GM18951 (cell line): ENCODE results near the gene RFPL2.

ENCODE experiments used
- POLR2A ChIP-seq: IDR thresholded peaks from 4 replicates; pipeline ENCODE4 v1.6.1; 2011; ENCODE audit warnings: mild to moderate bottlenecking; ENCODE audit not compliant: insufficient read length, insufficient read depth; ENCODE audit errors: extremely low read depth
- in situ Hi-C: fragments of 300-500 bp; cut with MboI; formaldehyde crosslinking; loops from one replicate; pipeline ENCODE4 v1.12.0; 2022; ENCODE audit warnings: low sequenced_read_pairs, mixed read lengths, inconsistent platforms; ENCODE audit not compliant: unreplicated experiment

Gene RFPL2

DNA sequence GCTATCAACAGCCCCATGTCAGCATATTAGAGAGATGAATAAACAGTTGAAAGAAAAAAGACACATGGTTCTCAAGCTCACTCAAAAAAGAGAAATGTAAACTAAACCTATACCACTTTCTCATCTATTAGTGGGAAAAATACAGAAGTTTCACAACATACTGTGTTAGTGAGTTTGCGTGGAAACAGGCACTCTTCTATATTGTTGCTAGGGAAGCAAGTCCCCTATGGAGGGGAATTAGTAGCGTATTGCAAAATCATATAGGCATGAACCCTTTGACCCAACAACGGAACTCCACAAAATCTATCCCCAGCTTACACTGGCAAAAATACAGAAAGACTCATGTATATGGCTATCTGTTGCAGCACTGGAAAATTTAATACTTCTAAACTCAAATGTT is 14.2 kb upstream of the RFPL2 start:
- in situ Hi-C loops, result no loop called here
- TF ChIP-seq POLR2A, result no peak

DNA sequence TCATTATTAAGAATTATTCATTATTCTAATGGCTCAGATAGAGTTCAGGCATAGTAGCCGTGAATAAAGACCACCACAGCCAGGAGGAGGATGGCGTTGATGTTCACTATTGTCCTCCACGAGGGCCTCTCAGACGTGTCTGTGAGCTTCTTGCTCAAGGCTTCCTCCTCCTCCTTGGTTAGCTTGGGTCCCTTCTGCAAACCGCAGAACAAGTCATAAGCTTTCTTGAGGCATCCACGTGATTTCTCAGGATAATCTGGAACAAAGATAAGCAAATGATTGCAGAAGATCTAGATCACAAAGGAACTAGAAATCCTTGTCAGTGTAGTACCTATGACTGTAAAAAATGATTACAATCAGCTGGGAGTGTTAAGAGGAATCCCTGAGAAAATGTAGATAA is 13.6 kb upstream of the RFPL2 start:
- in situ Hi-C loops, result no loop called here
- TF ChIP-seq POLR2A, result no peak

DNA sequence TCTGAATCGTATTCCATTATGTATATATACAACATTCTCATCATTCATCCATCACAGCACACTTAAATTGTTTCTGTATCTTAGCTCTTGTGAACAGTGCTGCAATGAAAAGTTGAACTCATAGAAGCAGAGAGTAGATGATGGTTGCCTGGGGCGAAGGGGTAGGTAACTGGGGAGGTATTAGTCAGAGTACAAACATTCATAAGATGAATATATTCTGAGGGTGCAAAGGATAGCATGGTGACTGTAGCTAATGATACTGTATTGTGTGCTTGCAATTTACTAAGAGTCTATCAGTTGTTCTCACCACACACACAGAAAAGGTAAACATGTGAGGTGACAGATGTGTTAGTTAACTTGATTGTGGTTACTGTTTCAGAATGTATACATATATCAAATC is 12.6 kb upstream of the RFPL2 start:
- TF ChIP-seq POLR2A, result no peak
- in situ Hi-C loops, result no loop called here

DNA sequence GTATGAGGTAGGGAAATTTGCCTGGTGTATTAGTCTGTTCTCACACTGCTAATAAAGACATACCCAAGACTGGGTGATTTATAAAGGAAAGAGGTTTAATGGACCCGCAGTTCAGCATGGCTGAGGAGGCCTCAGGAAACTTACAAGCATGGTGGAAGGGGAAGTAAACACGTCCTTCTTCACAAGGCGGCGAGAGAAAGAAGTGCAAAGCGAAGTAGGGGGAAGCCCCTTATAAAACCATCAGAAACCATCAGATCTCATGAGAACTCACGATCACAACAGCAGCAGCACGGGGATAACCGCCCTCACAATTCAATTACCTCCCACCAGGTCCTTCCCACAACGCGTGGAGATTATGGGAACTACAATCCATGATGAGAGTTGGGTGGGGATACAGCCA is 12.0 kb upstream of the RFPL2 start:
- in situ Hi-C loops, result no loop called here
- TF ChIP-seq POLR2A, result no peak

DNA sequence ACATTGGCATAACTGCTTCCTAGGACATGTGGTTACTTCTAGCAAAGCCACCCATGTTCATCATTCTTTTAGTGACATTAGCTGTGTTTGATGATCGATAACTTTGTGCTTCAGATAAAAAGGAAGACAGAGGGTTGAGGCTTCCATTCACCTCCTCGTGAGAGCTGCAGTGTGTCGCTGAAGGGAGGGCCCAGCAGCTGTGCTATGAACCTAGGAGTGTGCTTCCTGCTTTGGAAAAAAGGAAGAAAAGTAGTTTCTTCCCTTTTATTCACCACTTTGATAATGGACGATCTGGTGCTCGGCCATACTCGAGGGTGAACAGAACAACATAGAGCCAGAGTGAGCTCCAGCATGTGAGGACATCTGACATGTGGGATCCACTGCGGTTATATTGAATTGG is 6.1 kb upstream of the RFPL2 start:
- in situ Hi-C loops, result no loop called here
- no peak for TF ChIP-seq POLR2A

DNA sequence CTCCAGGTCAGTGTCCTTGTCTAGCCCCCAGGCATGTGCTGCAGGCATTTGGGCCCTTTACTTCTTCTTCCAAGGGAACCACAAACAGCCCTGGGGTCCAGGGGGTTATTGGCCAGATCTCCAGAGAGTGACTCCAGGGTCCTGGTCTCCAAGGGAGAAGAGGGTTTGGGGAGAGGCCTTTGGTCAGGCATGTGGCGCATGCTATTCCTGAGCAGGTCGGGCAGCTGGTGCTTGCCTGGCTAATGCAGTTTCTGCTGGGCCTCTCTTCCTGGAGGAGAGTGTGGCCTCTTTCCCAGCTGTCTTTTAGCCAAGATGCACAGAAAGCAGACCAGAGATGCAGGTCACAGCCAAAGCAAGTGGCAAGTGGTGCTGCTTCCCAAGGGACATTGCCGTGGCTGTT is 3.8 kb upstream of the RFPL2 start:
- in situ Hi-C loops, result no loop called here
- no peak for TF ChIP-seq POLR2A

DNA sequence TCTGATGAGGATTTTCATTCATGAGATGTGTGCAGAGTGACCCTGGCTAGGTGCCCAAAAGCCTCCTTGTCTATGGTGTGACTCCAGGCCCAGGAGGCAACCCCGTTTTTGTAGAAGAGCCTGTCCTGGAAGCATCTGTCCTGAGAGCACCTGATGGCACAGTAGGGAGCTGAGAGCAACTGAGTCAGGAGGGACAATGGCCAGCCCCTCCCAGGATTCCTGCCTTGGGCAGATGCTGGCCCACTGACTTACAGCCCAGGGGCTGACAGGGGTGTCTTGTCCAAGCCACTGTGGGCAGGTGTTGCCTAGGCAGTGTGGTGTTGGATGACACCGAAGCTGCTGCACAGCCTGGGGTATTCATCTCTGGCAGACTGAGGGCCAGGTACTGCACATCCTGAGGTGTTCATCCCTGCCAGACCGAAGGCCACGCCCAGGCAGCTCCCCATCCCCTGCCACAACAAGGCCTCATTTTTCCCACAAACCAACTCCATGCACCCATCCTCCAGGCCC is 3.2 kb upstream of the RFPL2 start:
- in situ Hi-C loops, result no loop called here
- no peak for TF ChIP-seq POLR2A

DNA sequence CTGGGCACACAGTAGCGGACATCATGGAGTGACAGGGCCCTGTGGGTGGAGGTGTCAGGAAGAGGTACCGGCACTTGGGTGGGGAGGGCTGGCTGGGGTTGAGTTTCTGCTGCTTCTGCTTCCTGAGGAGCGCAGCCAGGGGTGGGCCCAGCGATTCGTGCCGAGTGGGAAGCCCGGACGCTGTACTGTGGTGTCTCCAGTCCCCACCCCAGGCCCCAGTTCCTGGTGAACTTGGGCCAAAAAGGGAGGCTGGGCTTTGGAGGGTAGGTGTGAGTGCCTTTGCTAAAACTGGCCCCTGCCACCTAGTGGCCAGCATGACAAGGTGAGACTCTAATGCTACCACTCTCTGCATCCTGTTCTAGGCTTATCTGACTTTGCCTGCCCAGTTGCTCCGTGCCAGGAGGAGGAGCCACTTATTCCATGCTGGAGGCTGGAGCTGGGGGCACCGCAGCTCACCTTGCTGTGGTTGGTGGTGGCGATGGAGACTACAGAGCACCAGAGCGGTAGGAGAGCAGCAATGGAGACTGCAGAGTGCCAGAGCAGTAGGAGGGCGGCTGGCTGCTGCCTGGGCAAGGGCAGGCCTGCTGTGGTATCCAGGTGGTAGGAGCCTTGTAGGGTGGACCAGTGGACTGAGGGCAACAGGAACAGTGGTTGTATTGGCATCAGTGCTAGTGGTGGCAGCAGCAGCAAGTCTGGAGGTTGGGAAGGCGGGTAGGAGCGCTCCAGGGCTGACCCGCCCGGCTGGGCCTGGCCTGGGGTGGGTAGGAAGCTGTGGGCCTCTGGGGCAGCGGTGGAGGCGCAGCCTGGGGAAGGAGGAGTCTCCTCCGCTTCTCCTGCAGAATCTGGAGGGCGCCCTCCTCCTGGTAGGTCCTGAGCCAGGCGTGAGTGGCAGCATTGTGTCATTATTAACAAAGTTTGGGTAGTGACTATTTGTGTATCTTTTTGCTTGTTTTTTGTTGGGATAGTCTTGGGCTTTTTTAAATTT is 2.2 kb upstream of the RFPL2 start:
- no peak for TF ChIP-seq POLR2A
- in situ Hi-C loops, result no loop called here

DNA sequence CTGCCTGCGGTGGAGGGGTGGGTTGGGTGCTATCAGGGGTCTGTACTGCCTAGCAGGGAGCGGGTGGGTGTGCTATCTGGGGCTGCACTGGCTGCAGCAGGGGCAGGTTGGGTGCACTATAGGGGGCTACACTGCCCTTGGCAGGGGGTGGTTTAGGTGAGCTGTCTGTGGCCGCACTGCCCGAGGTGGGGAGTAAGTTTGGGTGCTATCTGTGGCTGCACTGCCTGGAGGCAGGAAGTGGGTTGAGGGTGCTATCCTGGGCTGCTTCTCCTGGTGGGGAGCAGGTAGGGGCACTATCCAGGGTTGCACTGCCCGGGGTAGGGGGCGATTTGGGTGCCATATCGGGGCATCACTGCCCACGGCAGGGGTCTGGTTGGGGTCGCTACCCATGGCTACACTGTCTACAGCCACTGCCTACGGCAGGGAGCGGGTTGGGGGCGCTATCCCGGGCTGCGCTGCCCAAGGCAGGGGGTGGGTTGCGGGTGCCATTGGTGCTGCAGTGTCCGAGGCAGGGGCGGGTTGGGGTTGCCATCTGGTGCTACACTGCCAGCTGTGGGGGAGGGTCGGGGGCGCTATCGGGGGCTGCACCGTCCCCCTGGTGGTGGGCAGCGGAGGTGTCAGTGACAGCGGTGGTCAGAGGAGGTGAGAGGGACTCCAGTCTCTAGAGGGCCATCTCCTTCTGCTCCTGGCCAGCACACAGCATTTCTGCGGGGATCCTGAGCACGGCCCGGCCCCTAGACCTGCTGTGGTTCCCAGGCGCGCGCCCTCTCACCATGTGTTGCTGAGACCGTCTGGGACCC is 1.3 kb upstream of the RFPL2 start:
- TF ChIP-seq POLR2A, result no peak
- in situ Hi-C loops, result no loop called here

DNA sequence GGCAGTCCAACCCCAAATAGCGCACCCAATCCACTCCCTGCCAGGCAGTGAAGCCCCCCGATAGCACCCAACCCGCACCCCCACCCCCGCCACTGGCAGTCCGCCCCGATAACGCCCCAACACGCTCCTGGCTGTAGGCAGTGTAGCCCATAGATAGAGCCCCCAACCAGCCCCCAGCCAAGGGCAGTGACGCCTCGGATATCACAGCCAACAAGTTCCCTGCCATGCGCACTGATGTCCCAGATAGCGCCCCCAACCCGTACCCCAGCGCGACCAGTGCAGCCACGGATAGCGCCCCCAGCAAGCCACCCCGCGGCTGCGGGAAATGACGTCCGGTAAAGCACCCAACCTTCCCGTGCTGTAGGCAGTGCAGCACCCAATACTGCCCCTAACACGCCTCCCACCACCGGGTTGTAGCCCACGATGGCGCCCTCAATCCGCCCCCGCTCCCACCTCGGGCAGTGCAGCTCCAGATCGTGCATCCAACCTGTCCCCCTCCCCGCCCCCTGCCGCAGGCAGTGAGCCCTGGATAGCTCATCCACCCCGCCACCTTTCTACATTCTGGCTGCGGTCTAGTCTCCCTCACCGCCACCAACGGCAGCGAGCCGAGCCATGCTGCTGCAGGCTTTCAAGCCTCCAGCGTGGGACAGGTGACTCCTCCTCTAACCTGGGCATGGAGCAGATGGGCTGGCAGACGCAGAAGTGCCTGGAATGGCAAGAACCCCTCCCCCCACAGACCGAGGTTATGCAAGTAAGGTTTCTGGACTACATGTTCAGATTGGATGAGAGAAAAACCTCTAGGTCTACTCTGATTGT is 625 bp downstream of the RFPL2 start:
- TF ChIP-seq POLR2A, result no peak
- in situ Hi-C loops, result no loop called here

DNA sequence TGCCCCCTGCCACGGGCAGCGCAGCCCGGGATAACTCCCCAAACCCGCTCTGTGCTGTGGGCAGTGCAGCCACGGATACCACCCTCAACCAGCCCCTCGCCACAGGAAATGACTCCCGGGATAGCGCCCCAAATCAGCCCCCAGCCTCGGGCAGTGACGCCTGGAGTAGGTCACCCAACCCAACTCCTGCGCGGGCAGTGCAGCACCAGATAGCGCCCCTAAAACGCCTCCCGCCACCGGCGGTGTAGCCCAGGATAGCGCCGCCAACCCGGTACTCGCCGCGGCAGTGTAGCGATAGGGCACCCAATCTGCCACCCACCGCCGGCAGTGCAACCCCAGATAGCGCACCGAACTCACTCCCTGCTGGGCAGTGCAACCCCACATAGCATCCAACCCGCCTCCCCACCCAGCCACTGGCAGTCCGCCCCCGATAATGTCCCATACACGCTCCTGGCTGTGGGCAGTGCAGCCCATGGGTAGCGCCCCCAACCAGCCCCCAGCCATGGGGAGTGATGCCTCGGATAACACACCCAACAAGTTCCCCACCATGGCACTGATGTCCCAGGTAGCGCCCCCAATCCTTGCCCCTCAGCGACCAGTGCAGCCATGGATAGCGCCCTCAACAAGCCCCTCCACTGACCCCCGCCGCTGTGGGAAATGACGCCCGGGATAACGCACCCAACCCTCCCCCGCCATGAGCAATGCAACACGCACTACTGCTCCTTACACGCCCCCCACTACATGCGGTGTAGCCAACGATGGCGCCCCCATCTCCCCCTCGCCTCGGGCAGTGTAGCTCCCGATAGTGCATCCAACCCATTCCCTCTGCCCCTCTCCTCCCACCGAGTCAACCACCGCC is 1.5 kb downstream of the RFPL2 start:
- TF ChIP-seq POLR2A, result no peak
- in situ Hi-C loops, result no loop called here
